H9 (cell line): ENCODE data around the gene DNHD1. TPM values are rescaled to one million over a fixed set of nuclear protein-coding genes. Genes with fewer than 3 reads are reported as not detected.

Experiments
- DNase-seq: peaks from one replicate; pipeline ENCODE4 v3.0.0-alpha.2; 2017
- H2AFZ ChIP-seq: one replicate; pipeline ENCODE4 v1.6.1; 2013; ENCODE audit warnings: mild to moderate bottlenecking, low read length, control low read depth, moderate library complexity
- H2AK5ac ChIP-seq: 2 replicates; pipeline ENCODE4 v1.6.1; 2013; ENCODE audit warnings: low read length, control low read depth, mixed read lengths; ENCODE audit not compliant: insufficient read length
- H2BK120ac ChIP-seq: one replicate; pipeline ENCODE4 v1.6.1; 2013; ENCODE audit warnings: low read depth, mild to moderate bottlenecking, low read length, control low read depth, inconsistent platforms; ENCODE audit not compliant: poor library complexity, severe bottlenecking
- H2BK12ac ChIP-seq: 2 replicates; pipeline ENCODE4 v1.6.1; 2013; ENCODE audit warnings: low read length, control low read depth, mixed read lengths, low read depth; ENCODE audit not compliant: insufficient read length
- H2BK15ac ChIP-seq: 2 replicates; pipeline ENCODE4 v1.6.1; 2013; ENCODE audit warnings: low read depth, low read length, control low read depth
- H2BK20ac ChIP-seq: one replicate; pipeline ENCODE4 v1.6.1; 2013; ENCODE audit warnings: low read depth, mild to moderate bottlenecking, low read length, control low read depth, inconsistent platforms; ENCODE audit not compliant: poor library complexity, severe bottlenecking
- H2BK5ac ChIP-seq: 2 replicates; pipeline ENCODE4 v1.6.1; 2013; ENCODE audit warnings: low read length, control low read depth, mixed read lengths; ENCODE audit not compliant: insufficient read length
- H3K14ac ChIP-seq: 2 replicates; pipeline ENCODE4 v1.6.1; 2013; ENCODE audit warnings: low read length, control low read depth; ENCODE audit not compliant: insufficient read depth
- H3K18ac ChIP-seq: 2 replicates; pipeline ENCODE4 v1.6.1; 2013; ENCODE audit warnings: low read depth, mild to moderate bottlenecking, mixed read lengths, low read length, control low read depth; ENCODE audit not compliant: insufficient read length
- H3K23ac ChIP-seq: 2 replicates; pipeline ENCODE4 v1.6.1; 2013; ENCODE audit warnings: low read length, control low read depth, mixed read lengths, low read depth; ENCODE audit not compliant: insufficient read length
- H3K23me2 ChIP-seq: 2 replicates; pipeline ENCODE4 v1.6.1; 2013; ENCODE audit warnings: low read depth, mild to moderate bottlenecking, mixed read lengths, low read length, control low read depth; ENCODE audit not compliant: insufficient read length, poor library complexity, severe bottlenecking
- H3K27ac ChIP-seq: 2 replicates; pipeline ENCODE4 v1.5.1; 2013; ENCODE audit warnings: low read length, control low read depth, mixed read lengths, low read depth; ENCODE audit not compliant: insufficient read length
- H3K27me3 ChIP-seq: 2 replicates; pipeline ENCODE4 v1.6.1; 2013; ENCODE audit warnings: low read length, control low read depth, inconsistent platforms; ENCODE audit not compliant: insufficient read depth
- H3K4ac ChIP-seq: 2 replicates; pipeline ENCODE4 v1.6.1; 2013; ENCODE audit warnings: low read depth, mild to moderate bottlenecking, control low read depth, inconsistent platforms, low read length, moderate library complexity
- H3K4me1 ChIP-seq: 2 replicates; pipeline ENCODE4 v1.6.1; 2013; ENCODE audit warnings: low read length, control low read depth, inconsistent platforms; ENCODE audit not compliant: insufficient read depth
- H3K4me2 ChIP-seq: 2 replicates; pipeline ENCODE4 v1.6.1; 2013; ENCODE audit warnings: low read length, control low read depth, mixed read lengths; ENCODE audit not compliant: insufficient read length, insufficient read depth
- H3K56ac ChIP-seq: 2 replicates; pipeline ENCODE4 v1.6.1; 2013; ENCODE audit warnings: low read depth, mild to moderate bottlenecking, mixed read lengths, low read length, control low read depth; ENCODE audit not compliant: insufficient read length
- H3K79me1 ChIP-seq: 2 replicates; pipeline ENCODE4 v1.6.1; 2013; ENCODE audit warnings: low read depth, mild to moderate bottlenecking, moderate library complexity, low read length, control low read depth, inconsistent platforms; ENCODE audit not compliant: insufficient read depth, poor library complexity, severe bottlenecking
- H3K79me2 ChIP-seq: 2 replicates; pipeline ENCODE4 v1.6.1; 2013; ENCODE audit warnings: low read length, control low read depth, inconsistent platforms; ENCODE audit not compliant: insufficient read depth
- H3K9ac ChIP-seq: 2 replicates; pipeline ENCODE4 v1.6.1; 2013; ENCODE audit warnings: low read length, control low read depth, mixed read lengths; ENCODE audit not compliant: insufficient read length; ENCODE audit errors: extremely low read depth
- H3K9me3 ChIP-seq: one replicate; pipeline ENCODE4 v1.6.1; 2013; ENCODE audit warnings: low read depth, low read length, inconsistent platforms; ENCODE audit not compliant: control insufficient read depth
- H3T11ph ChIP-seq: one replicate; pipeline ENCODE4 v1.6.1; 2013; ENCODE audit warnings: mild to moderate bottlenecking, low read length, control low read depth, inconsistent platforms
- H4K20me1 ChIP-seq: one replicate; pipeline ENCODE4 v1.6.1; 2013; ENCODE audit not compliant: control insufficient read depth, insufficient read length, insufficient read depth
- H4K5ac ChIP-seq: 2 replicates; pipeline ENCODE4 v1.6.1; 2013; ENCODE audit warnings: low read depth, mild to moderate bottlenecking, mixed read lengths, low read length, control low read depth; ENCODE audit not compliant: insufficient read length
- H4K8ac ChIP-seq: replicated peaks from 2 replicates; pipeline ENCODE4 v1.6.1; 2013; ENCODE audit warnings: low read length, control low read depth, mixed read lengths, low read depth; ENCODE audit not compliant: insufficient read length
- H4K91ac ChIP-seq: 2 replicates; pipeline ENCODE4 v1.6.1; 2013; ENCODE audit warnings: low read depth, mild to moderate bottlenecking, moderate library complexity, mixed read lengths, low read length, control low read depth; ENCODE audit not compliant: insufficient read length
- H3K27ac Mint-ChIP-seq, 3 experiments: 2 replicates in 2 of 3; 3 replicates in 1 of 3; pipeline ENCODE4 v1.8.0; 2020 to 2021; ENCODE audit warnings: mixed read lengths in 3 of 3, mild to moderate bottlenecking in 1 of 3, moderate library complexity in 1 of 3
- H3K27me3 Mint-ChIP-seq: 2 replicates; pipeline ENCODE4 v1.8.0; 2021; ENCODE audit warnings: low read depth, mild to moderate bottlenecking, moderate library complexity, mixed read lengths
- H3K36me3 Mint-ChIP-seq, 3 experiments: 2 replicates in 2 of 3; 3 replicates in 1 of 3; pipeline ENCODE4 v1.8.0; 2020 to 2021; ENCODE audit warnings: low read depth in 3 of 3, mixed read lengths in 3 of 3; ENCODE audit not compliant: insufficient read depth in 1 of 3
- H3K4me1 Mint-ChIP-seq, 2 experiments: 2 replicates each; pipeline ENCODE4 v1.8.0; 2020; ENCODE audit warnings: mixed read lengths in 2 of 2
- H3K4me3 Mint-ChIP-seq, 2 experiments: 2 replicates in 1 of 2; 3 replicates in 1 of 2; pipeline ENCODE4 v1.8.0; 2020 to 2021; ENCODE audit warnings: mild to moderate bottlenecking in 2 of 2, mixed read lengths in 2 of 2, moderate library complexity in 1 of 2
- H3K9me3 Mint-ChIP-seq, 2 experiments: 2 replicates in 1 of 2; 3 replicates in 1 of 2; pipeline ENCODE4 v1.8.0; 2020; ENCODE audit warnings: mild to moderate bottlenecking in 2 of 2, mixed read lengths in 2 of 2, moderate library complexity in 1 of 2
- whole genome bisulfite sequencing: extraction: QIAGEN DNeasy Blood & Tissue Kit; methylation state at CpG from one replicate; pipeline ENCODE4 v1.1.7; 2013; ENCODE audit warnings: missing lambda C conversion rate, low lambda C conversion rate, mixed read lengths; ENCODE audit not compliant: insufficient read length; ENCODE audit errors: extremely low coverage; 5-methylcytosine and 5-hydroxymethylcytosine counted together
- total RNA-seq: library from RNA; stranded (reverse); gene quantifications from 2 replicates; pipeline ENCODE4 v1.2.1, GENCODE V29; 2021
- TF ChIP-seq, protein P1 (sequence below): fragments of 200-600 bp; sonication (generic); conservative IDR thresholded peaks from 3 replicates; pipeline ENCODE4 v1.8.0; 2021; ENCODE audit warnings: antibody characterized with exemption, mild to moderate bottlenecking

The DNHD1 gene
- total RNA-seq, 1 experiment from 2014 or later, result 3.5 TPM

DNA sequence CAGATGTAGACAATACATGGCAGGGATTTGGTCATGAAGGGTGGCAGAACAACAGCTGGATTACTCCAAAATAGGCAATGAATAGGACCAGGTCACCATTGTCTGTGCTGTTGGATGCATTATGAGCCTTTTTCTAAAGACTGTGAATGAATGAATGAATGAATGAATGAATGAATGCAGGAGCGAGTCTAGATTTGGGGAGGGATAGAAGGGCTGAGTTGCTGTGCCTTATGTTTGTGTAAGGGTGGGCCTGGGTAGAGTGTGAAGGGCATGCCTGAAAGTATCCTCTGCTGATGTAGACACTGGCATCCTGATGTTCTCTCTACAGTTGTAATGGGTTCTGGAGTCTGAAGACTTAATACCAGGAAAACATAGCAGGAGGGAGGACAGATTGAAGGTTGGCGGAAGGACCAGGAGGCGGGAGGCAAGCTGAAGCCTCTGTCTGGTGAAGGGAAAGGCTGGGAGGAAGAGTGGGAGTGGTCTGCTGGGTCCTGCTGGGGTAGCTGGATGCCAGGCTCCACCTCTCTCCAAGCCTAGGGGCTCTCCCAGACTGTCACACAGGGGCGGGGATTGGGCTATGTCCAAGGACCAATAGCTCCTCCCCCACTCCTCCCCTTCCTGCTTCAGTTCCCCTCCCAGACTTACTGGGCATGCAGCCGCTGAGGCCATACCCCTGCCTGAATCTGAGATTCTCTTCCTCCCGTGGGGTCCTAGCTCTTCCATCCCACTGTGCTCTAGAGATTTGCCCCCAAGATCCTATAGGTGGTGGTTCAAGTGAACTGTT is 28.2 kb upstream of the DNHD1 start:
- Mint-ChIP-seq H3K4me1 (peaks cover 7 to 12% of the 10 kb centered on the region in 2 experiments), H3K9me3 (no peaks in the 10 kb centered on the region), H3K4me3 (no peak overlapping the region), H3K27me3 (no peaks in the 10 kb centered on the region; the same call in none of the 2 replicates), H3K36me3 (peaks cover 0 to under 1% (median 0%) of the 10 kb centered on the region in 3 experiments; a peak in 1 of 7 replicates), H3K27ac (no peak overlapping the region)
- no peak overlapping the region for H4K8ac ChIP-seq
- H3K23ac ChIP-seq, result no peak overlapping the region
- TF ChIP-seq, protein P1, sequence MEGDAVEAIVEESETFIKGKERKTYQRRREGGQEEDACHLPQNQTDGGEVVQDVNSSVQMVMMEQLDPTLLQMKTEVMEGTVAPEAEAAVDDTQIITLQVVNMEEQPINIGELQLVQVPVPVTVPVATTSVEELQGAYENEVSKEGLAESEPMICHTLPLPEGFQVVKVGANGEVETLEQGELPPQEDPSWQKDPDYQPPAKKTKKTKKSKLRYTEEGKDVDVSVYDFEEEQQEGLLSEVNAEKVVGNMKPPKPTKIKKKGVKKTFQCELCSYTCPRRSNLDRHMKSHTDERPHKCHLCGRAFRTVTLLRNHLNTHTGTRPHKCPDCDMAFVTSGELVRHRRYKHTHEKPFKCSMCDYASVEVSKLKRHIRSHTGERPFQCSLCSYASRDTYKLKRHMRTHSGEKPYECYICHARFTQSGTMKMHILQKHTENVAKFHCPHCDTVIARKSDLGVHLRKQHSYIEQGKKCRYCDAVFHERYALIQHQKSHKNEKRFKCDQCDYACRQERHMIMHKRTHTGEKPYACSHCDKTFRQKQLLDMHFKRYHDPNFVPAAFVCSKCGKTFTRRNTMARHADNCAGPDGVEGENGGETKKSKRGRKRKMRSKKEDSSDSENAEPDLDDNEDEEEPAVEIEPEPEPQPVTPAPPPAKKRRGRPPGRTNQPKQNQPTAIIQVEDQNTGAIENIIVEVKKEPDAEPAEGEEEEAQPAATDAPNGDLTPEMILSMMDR, result no peak
- no peak overlapping the region for H2BK120ac ChIP-seq
- H3K27ac ChIP-seq, result no peak overlapping the region
- peak overlapping the region; percentile 21 for H3K4me2 ChIP-seq
- no peak overlapping the region for H2BK12ac ChIP-seq
- H2AFZ ChIP-seq, result no peak overlapping the region
- H3K79me2 ChIP-seq, result no peaks in the 10 kb centered on the region; the same call in 1 of the 2 replicates
- H2BK20ac ChIP-seq, result no peak overlapping the region
- H4K20me1 ChIP-seq, result no peaks in the 10 kb centered on the region
- H4K91ac ChIP-seq, result no peak overlapping the region
- no peaks in the 10 kb centered on the region; the same call in 1 of the 2 replicates for H3K27me3 ChIP-seq
- H2BK15ac ChIP-seq, result no peak overlapping the region
- no peak overlapping the region for H3K56ac ChIP-seq
- H3K79me1 ChIP-seq, result no peaks in the 10 kb centered on the region
- H2BK5ac ChIP-seq, result no peak overlapping the region
- no peak overlapping the region for H3K14ac ChIP-seq
- H3K9me3 ChIP-seq, result no peaks in the 10 kb centered on the region
- H2AK5ac ChIP-seq, result no peak overlapping the region
- H3K23me2 ChIP-seq, result peaks cover 7% of the 10 kb centered on the region
- no peak overlapping the region for H3T11ph ChIP-seq
- H3K18ac ChIP-seq, result no peak overlapping the region
- no peak overlapping the region for H3K9ac ChIP-seq
- peak; percentile 99 for DNase-seq
- H3K4ac ChIP-seq, result no peak overlapping the region
- no CpG with 5 or more reads among the region's 6 CpGs for WGBS
- no peak overlapping the region for H4K5ac ChIP-seq
- peaks cover 6% of the 10 kb centered on the region; the same call in 1 of the 2 replicates for H3K4me1 ChIP-seq
